Stimulated activated CD8-positive, alpha-beta memory T cell treated with anti-CD3 and anti-CD28 coated beads, Interleukin-12 subunit alpha, Interleukin-12 subunit beta, amount 100 ng/mL, for 1 hour (primary cell): ENCODE measurements around the gene DIS3L2.

Experiments
- DNase-seq: peaks from one replicate; pipeline ENCODE4 v3.0.0-alpha.2; 2020; ENCODE audit warnings: low read depth

The DIS3L2 gene

DNA sequence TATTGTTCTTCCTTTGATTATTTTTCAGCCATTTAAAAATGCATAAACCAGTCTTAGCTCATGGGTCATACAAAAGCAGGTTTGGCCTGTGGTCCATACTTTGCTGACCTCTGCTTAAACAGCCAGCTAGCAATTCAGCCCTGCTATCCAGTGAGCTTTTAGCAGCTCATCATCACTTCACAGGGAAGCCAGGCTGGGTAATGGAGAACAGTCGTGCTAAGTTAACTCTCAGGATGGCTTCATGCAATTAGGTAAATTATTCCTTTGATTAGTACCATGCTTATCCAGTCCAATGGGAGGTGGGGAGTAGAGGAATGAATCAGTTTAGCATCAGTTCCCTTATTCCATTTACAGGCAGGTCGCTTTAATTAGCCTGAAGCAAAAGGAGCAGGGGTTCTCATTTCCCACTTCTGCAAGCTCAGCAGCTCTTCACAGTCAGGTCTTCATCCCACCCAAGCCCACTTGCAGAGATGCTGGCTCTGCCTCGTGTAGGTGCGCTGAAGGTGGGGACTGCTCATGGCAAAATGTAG lies 307.2 kb downstream of the DIS3L2 start:
- no peak for DNase-seq

DNA sequence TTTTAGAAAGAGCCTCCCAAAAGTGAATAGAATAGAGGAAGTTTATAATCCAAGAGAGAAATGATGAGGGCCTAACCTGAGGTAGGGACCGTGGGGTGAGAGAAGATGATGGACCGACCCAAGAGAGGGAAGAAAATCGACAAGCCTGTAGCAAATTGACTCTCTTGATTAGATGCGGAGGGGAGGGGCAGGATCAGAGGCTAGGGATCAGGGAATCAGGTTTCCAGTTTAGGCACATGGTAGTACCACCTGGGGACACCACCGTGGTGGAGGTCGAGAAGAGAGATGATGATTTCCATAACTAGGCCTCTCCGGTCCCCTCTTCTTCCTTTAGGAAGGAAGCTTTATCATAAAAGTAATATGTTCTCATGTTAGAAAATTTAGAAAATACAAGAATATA lies 308.4 kb downstream of the DIS3L2 start:
- DNase-seq, result no peak

GRCh38 chr2:232273903-232274643 lies 312.6 kb downstream of the DIS3L2 start:
- DNase-seq, result no peak

DNA sequence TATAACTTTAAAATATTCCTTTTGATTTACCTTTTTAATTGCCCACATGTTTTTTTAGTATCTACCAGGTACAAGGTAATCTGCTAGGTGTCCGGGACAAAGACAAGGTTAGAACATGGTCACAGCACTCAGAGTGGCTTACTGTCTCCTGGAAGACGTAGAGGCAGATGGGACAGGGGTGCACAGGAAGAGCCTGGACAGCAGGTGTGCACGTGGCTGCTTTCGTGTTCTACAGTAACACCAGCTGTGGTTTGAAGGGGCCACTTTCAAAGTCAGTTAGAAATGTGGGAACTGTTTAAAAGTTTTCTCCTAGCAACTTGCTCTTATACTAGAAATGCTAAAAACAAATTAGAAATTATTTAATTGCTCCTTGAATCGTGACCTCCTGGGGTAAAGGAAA lies 314.2 kb downstream of the DIS3L2 start:
- no peak for DNase-seq

DNA sequence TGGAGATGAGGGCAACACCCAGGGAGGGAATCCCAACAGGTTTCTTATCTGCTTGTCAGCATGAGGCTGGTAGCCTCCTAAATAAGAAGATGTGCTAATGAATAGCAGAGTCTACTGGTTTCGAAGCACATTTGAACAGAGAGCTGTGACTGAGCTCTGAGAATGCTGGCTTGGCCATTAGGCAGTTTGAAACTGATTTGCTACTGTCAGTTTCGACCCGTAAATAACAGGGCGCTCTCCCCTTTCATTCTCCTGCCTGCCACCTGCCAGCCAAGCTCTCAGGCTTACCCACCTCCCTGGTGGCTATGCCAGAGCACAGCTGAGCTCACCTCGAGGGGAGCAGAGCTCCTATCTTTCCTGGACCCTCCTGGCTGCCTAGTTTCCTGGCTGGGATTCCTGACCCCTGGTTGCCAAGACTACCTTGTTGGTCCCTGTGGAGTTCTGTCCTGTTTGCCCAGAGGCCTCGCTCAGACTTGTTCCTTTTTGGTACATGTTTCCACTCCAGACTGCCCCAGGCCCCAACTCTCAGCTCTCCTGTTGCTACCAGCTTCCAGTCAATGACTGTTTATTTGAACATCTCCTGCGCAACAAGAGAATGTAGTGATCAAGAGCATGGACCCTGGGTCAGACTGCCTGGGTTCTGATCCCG lies 314.7 kb downstream of the DIS3L2 start:
- DNase-seq, result no peak

- DNase-seq, result no peak
These were observed 315.3 kb downstream of the DIS3L2 start for GRCh38 chr2:232276733-232277313.

DNA sequence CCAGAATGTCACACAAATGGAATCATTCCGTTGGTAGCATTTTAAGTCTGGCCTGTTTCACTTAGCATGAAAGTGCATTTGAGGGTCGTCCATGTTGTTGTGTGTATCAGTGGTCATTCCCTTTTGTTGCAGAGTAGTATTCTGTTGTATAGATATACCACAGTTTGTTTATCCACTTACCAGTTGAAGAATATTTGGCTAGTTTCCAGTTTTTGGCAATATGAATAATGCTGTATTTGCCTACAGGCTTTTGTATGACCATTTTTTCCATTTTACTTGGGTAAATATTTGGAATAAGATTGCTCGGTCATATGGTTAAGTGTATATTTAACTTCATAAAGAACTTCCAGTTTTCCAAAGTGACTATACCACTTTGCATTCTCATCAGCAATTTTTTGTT lies 317.0 kb downstream of the DIS3L2 start:
- no peak for DNase-seq

- no peak for DNase-seq
These were observed 318.8 kb downstream of the DIS3L2 start for GRCh38 chr2:232280341-232280740.

GRCh38 chr2:232281858-232282507 lies 320.5 kb downstream of the DIS3L2 start:
- no peak for DNase-seq

DNA sequence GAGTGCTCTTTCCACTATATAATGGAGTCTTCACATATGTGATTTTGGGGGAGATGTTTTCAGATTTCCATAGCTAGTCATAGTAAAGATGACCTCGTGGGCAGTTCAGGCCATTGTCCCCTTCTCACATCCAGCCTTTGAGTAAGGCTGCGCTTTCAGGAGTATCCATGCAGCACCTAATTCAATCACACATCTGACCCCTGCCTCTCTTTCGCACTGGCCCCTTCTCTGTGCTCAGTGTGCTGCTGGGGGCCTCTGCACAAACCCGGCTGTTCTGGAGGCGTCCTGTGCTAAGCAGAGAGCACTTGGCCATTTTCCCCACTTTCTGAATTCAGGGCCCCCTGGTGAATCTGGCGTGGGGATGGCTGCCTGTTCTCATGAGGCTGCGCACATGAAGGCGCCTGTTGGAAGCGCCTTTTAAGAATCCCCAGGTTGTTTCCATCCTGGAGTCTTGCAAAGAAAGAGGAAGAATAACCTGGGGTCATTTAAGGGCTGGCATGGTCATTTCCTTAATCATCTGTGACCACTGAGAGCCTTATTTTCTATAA lies 321.1 kb downstream of the DIS3L2 start:
- no peak for DNase-seq

- no peak for DNase-seq
These were observed 324.7 kb downstream of the DIS3L2 start for GRCh38 chr2:232286001-232286868.

DNA sequence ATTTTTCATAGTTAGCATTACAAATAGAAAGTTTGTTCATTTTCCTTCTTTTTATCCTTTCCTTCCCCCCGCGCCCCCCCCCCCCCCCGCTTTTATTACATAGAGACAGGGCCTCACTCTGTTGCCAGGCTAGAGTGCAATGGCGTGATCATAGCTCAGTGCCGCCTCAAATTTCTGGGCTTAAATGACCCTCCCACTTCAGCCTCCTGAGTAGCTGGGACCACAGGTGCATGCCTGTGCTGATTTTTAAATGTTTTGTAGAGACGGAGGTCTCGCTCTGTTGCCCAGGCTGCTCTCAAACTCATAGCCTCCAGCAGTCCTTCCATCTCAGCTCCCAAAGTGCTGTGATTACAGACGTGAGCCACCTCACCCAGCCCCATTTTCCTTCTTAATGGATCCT lies 325.8 kb downstream of the DIS3L2 start:
- no peak for DNase-seq

- no peak for DNase-seq
These were observed 327.0 kb downstream of the DIS3L2 start for GRCh38 chr2:232288489-232289030.

DNA sequence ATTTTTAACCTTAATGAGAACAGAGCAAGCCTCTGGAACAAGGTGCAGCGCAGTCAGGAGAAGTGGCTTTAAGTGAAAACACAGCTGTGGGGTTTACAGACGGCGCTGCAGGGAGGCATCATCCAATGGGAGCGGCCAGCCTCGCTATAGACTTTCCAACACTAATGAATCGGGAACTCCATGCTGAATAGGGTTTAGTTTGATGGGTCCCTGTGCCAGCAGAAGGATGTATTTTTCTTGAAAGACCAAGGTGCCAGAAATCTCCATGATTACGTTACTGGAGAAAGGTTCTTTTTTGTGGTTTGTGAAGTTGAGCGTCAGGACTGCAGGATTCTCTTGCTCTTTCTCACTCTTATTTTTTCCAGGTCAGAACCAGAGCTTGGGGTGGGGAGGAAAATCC lies 329.2 kb downstream of the DIS3L2 start:
- no peak for DNase-seq

DNA sequence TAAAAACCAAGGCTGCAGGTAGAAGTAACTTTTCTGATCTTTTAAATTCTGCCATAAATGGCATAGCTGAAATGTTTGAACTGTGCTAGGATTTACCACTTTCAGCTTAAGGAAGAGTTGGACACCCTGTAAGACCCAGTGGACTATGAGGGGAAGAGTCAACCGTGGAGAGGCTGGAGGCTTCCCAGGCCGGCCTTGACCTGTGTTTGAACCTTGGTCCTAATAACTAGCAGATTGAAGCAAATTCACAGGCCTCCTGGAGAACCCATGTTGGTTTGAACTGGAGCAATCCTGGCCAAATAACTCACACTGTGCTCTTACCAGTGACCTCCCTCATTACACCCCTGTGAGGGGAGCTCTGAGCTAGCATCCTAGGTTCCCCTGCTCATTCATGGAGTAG lies 329.8 kb downstream of the DIS3L2 start:
- DNase-seq, result no peak

DNA sequence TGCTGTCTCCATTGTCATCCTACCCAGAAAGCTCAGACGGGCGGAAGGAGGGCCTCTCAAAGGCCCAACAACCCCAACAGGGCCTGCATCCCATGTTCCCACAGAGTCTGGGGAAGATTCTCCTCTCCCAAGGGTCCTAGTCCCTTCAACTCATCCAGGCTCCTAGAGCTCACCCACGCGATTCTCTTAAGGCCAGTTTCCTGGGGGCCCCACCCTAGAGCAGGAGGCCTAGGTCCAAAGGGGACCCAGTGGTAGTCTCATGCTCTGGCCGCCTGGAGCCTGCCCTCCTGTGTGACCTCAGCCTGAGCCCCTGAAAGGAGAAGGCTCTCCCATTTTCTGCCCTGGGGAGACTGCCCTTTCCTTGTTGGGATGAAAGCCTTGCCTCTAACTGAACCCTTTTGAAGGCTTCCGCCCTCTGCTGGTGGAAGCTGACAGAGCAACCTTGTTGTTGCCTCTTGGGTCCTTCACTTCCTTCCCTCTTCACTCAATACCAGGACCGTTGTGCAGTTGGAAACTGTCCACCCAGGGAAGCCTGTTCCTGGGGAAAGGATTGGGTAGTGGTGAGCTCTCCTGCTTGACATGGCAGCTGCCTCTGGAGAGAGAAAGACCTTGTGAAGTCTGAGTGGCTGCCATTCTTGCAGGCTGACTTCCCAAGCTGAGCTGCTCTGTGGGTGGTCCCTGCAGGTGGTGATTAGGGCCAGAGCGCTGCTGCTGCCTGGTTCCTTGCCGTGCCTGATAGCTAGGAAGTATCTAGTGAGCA lies 331.1 kb downstream of the DIS3L2 start:
- DNase-seq, result no peak

- no peak for DNase-seq
These were observed 331.7 kb downstream of the DIS3L2 start for GRCh38 chr2:232293191-232293590.

- DNase-seq, result no peak
These were observed 334.5 kb downstream of the DIS3L2 start for GRCh38 chr2:232295971-232296370.

GRCh38 chr2:232296776-232297525 lies 335.4 kb downstream of the DIS3L2 start:
- no peak for DNase-seq

DNA sequence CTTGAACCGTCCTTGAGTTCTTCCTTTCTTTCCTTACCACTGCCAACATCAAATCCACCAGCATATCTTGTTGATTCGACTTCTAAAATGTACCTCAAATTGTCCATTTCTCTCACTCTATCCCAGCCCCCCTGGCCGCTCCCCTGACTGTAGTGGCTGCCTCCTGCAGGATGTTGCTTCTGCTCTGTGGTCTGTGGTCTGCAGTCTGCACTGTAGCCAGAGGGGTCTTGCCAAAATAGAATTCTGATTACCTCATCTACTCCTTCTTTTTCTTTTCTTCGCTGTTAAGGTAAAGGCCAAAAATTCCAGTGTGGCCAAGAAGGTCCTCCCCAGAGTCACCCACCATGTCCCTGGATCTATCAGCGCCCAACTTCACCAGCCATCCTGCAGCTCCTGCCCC lies 337.6 kb downstream of the DIS3L2 start:
- no peak for DNase-seq
